HL-60/S4 (cell line): ENCODE results near the gene SETD7.

ENCODE experiments used
- in situ Hi-C: fragments of 300-500 bp; cut with MboI; formaldehyde crosslinking; loops from 2 replicates; pipeline ENCODE4 v1.14.3; 2022; ENCODE audit warnings: low sequenced_read_pairs

SETD7 gene

DNA sequence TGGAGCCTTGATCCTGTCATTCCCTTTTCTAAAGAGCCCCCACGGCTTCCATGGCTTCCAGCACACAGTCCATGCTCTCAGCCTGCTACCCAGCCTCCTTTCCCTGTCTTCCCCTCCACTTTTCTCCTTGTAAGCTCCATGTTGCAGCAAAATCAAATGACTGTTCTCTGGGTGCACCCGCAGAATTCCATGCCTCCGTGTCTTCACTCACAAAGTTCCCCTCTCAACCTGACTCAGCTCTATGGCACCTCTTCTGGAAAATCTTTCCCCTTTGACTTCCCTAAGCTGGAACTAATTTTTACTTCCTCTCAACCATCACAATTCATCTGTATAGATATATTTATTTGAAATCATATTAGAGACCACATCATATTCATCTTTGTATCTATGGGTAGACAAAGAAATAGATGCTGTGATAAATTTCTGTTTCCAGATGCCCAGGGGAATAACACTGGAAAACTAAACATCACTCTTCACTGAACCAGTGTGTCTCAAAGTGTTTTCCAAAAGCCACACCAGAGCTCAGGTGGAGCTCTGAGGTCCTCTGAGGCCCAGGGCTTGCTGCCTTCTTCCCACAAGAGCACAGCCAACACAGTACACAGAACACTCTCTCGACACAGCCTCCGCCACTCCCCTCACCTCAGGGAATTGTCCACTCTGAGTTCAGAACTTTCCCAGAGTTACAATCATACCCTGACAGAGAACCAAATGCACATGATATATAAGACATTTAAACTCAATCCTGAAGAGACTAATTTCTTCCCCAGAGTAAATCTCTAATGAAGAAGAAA, 3.3 kb downstream of the SETD7 start:
- in situ Hi-C loops: no loop called here

GRCh38 chr4:139550724-139551429, 5.1 kb downstream of the SETD7 start:
- in situ Hi-C loops: no loop called here

GRCh38 chr4:139547979-139548378, 8.0 kb downstream of the SETD7 start:
- in situ Hi-C loops: no loop called here

DNA sequence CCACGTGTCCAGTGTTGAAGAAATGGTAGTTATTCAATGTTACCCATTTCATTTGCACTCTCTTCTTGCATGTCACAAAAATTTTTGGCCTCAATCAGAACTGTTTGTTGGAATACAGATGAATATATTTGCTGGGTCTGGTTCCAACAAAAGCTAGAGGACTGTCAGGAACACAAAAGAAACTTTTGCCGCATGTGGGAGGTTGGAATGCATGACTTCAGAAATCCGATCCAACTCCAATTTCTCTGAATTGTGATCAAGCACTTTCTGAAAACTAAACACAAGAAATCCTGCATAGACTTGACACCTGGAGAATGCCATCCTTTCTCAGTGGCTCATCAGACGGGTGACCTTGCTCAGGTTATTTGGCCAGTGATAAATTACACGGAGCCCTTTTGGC, 15.4 kb downstream of the SETD7 start:
- in situ Hi-C loops: no loop called here

DNA sequence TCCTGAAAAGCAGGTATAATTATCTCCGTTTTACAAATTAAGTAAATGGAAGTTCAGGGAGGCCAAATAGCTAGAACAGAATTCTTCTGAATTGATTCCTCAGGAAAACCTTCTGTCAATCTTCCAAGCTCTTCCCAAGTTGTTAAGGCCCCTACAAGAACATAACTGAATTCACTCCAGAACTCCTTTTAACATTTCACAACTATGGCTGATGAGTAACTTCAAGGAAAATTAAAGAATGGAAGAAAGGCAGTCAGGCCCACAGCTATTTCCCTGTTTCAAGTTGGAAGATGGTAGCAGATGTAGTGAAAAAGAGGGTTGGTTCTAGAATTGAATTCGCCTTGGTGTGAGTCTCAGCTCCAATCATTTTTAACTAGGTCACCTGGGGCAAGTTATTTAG, 15.9 kb downstream of the SETD7 start:
- in situ Hi-C loops: no loop called here

GRCh38 chr4:139537292-139537691, 18.7 kb downstream of the SETD7 start:
- in situ Hi-C loops: no loop called here

DNA sequence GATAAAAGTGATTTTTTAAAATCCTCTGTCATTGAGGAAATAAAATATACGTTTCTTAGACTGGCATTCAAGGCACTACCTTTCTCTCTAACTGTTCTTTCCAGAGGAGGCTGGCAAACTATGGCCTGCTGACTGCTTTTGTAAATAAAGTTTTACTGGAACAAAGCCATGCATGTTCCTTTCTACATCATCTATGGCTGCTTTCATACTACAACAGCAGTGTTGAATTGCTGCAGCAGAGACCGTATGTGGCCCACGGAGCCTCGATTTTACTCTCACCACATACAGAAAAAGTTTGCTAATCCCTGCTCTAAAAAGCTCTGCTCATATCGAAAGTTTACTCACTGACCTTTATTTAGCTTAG, 20.2 kb downstream of the SETD7 start:
- in situ Hi-C loops: no loop called here

DNA sequence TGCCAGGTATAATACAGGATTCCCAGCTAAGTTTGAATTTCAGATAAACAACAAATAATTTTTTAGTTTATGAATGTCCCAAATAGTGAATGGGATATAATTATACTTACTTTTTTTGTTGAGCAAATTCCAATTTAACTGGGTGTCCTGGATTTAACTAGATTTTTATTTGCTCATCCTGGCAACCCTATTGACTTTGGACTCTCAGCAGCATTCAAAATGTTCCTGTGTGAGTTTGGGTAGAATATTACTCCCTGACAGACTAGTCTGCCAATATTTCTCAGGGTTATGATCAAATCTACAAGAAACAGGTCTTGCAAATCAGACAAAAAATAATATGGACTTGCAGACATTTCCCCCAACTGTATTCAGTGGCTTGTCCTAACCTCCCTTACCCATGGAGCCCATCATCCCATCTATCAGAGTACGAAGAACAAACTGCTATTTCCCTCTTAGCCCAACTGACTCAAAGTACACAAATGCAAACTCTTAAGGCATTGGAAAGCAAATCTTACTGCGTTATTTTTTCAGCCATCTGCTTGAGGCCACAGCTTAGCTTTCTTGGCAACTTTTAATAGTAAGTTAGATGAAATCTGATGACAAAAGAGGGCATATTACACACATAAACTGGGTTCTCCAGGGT, 20.7 kb downstream of the SETD7 start:
- in situ Hi-C loops: no loop called here

- in situ Hi-C loops: no loop called here
Measured at GRCh38 chr4:139534287-139534950, 21.6 kb downstream of the SETD7 start.

DNA sequence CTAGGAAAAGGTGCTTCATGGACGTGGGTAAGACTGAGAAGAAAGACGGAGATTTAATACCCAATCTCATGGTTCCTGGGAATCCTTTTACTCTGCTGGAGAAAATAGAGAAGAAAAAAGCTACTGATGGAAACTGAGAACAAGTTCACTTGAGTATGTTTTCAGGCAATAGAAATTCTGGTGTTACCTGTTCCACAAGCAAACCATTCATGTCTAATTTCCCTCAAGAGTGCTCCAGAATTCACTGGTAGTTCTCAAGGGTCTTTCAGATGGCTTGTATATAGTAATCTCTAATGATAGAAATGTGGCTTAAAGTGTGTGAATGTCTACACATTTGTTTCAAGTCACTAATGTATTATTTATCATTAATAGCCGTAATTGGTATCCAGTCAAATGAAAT, 22.5 kb downstream of the SETD7 start:
- in situ Hi-C loops: no loop called here

- in situ Hi-C loops: no loop called here
Measured at GRCh38 chr4:139532947-139533346, 23.1 kb downstream of the SETD7 start.

DNA sequence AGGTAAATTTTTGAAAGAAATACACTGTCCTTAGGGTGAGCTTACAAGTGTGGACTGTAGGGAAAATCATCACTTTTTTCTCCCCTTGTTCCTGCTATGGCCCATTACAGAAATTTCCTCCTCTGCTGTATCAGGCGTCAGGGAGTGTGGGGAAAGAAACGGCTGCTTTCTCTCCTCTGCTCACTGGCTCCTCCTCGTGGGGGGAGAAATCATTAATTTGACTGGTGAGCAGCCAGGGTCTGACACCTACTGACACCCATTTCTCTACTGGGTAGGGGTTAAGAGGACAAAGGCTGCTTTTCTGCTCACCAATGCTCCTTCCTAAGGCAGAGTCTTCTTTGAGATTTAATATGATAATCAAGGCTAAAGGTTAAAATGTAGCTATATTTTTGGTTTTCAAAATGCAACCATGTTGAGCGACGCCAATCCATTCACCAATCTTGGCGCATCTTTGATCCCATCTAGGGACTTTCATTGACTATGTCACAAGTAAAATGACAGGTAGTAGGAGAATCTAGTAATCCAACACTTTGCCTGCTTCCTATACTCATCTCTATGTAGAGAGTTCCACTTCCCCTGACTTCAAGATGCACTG, 25.1 kb downstream of the SETD7 start:
- in situ Hi-C loops: no loop called here

DNA sequence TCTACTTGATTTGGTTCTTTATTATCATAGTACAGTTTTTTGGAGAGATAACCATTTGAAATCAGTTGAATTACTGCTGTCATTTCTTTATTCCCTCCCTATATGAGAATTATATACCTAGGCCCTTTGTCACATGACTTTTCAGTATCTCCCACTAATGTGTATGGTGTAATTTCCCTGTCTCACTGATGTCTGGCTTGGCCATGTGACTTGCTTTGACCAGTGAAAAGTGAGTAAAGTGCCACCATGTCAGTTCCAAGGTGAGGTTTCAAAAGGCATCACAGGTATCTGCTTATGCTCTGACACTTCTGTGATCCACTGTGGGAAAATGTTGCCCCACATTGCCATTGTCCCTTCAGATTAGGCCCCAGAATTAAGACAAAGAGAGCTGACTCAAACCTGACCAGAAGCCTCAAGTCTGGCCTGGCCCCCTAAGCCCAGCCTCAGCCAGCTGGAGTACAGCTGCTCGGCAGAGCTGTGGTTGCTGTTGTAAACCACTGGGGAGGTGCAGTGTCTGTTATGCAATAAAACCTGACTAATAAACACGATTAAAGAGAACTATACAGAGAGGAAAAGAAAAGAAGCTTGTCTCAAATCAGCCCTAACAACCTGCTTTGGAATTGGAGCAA, 27.5 kb downstream of the SETD7 start:
- in situ Hi-C loops: no loop called here

GRCh38 chr4:139526928-139527327, 29.1 kb downstream of the SETD7 start:
- in situ Hi-C loops: no loop called here

DNA sequence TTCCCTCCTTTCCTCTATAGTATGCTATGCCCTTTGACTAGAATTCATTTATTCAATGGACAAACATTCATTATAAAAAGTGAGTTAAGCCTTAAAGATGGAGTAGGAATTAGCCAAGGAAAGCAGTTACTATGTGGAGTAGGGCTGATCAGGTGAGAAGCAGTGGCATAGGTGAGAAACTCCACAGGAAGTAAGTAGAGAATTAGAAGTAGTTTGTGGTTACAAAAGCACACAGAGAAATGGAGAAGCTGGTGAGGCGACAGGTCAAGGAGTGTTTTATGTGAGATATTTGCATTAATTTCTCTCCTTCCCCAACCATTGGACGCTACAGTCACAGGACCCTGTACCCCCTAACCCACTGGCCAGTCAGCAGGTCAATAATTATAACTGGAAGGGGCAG, 30.6 kb downstream of the SETD7 start:
- in situ Hi-C loops: no loop called here

- in situ Hi-C loops: no loop called here
Measured at GRCh38 chr4:139524062-139524631, 31.9 kb downstream of the SETD7 start.

GRCh38 chr4:139523076-139523475, 32.9 kb downstream of the SETD7 start:
- in situ Hi-C loops: no loop called here

DNA sequence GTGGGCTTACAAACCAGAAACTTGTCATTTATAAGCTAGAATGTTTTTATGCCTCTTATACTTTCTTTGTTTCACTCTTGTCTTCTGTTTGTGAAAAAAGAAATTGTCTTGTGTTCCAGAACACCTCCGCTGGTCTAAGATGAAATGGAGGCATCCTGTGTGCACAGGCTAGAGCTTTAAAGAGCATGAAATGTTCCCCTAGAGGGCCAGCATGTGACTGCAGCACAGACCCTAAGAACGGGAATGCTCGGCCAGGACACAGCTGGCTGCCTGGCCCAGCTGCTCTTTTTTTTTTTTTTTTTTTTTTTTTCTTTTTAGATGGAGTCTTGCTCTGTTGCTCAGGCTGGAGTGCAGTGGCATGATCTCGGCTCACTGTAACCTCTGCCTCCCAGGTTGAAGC, 33.6 kb downstream of the SETD7 start:
- in situ Hi-C loops: no loop called here

DNA sequence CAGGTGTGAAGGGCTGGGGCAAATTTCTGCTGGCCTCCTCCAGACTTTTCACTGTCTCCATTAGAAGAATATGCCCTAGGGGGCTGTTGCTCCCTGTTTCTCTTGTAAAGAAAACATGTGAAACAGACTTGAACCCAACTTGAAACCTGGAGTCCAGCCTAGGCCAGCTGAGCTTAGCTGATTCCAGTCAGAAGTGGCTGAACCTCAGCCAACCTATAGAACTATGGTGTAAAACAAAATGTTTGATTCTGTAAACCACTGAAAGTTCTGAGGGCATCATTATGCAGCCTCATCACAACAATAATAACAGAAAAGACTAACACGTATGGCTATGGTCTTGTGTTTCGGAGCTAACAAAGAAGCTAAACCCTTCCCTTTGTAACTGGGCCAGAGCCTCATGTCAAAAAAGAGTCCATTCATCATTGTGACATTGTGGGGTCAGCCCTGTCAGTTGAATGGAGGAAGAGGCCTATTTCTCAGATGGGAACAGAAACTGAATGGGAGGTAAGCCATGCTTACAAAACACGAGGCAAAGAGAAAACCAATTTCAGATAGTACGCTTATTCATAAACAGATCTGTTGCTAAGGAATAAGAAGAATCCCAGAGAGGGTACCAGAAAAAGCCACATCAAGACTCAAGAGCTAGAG, 34.1 kb downstream of the SETD7 start:
- in situ Hi-C loops: no loop called here

DNA sequence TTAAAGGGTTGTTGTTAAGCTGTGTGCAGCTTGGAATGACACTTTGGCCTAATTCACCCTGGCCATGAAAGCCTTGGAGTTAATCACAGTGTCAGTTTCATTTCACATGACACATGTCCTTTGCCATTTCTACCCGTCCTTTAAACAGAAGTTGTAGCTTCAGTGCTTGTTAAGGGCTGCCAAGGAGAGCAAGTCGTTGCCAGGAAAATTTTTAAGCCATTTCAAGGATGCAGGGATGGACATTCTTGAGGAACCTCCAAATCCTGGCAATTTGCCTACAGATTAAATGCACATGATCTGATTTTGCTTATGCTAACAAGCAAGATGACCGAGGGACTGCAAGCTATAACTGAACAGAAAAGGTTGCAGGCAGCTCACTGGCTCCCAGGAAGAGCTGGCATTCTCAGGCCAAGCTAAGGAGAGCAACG, 40.5 kb downstream of the SETD7 start:
- in situ Hi-C loops: no loop called here
